HEK293 (cell line): ENCODE measurements around the gene BCAP31.
"Not testable (repeated sequence)": the region's sequence is repeated elsewhere in the genome, so short reads cannot be mapped to it uniquely, and the experiment has no call there.

Source experiments
- CTCF ChIP-seq: fragments of 450-650 bp; formaldehyde crosslinking; IDR thresholded peaks from 2 replicates; pipeline ENCODE4 v1.5.1; 2016; ENCODE audit warnings: missing biosample characterization, missing genetic modification characterization
- HOXA7 ChIP-seq: sonication (generic); formaldehyde crosslinking; IDR thresholded peaks from 2 replicates; pipeline ENCODE4 v1.8.1; 2022; ENCODE audit warnings: missing genetic modification reagents, borderline replicate concordance
- MYNN ChIP-seq: fragments of 450-650 bp; formaldehyde crosslinking; IDR thresholded peaks from 2 replicates; pipeline ENCODE4 v1.5.1; 2016; ENCODE audit warnings: missing biosample characterization, missing genetic modification characterization, borderline replicate concordance
- ZBTB49 ChIP-seq: fragments of 450-650 bp; formaldehyde crosslinking; IDR thresholded peaks from 2 replicates; pipeline ENCODE4 v1.5.1; 2016; ENCODE audit warnings: missing biosample characterization, missing genetic modification characterization, low read depth
- ZNF335 ChIP-seq: fragments of 450-650 bp; formaldehyde crosslinking; conservative IDR thresholded peaks from 2 replicates; pipeline ENCODE4 v1.5.1; 2016; ENCODE audit warnings: missing biosample characterization, missing genetic modification characterization
- ZNF350 ChIP-seq: fragments of 450-650 bp; formaldehyde crosslinking; IDR thresholded peaks from 2 replicates; pipeline ENCODE4 v1.5.0; 2017; ENCODE audit warnings: missing biosample characterization, mild to moderate bottlenecking, missing genetic modification characterization
- ZNF830 ChIP-seq: fragments of 450-650 bp; IDR thresholded peaks from 2 replicates; pipeline ENCODE4 v1.5.0; 2018; ENCODE audit warnings: missing biosample characterization, missing genetic modification characterization, low read depth, mild to moderate bottlenecking, moderate library complexity

GRCh38 chrX:153730115-153730514 lies 5.9 kb upstream of the BCAP31 start:
- TF ChIP-seq ZBTB49 (tag by site-specific recombination); CTCF (tag by site-specific recombination); ZNF350 (tag by site-specific recombination); ZNF335 (tag by site-specific recombination); MYNN (tag by site-specific recombination); ZNF830 (tag by site-specific recombination); HOXA7 (CRISPR knock-in tag): not testable (repeated sequence)
